Neural cell (in vitro differentiated cells): ENCODE data around the gene LRP1. TPM values are rescaled to one million over a fixed set of nuclear protein-coding genes. Genes with fewer than 3 reads are reported as not detected.

Experiments used
- H2AFZ ChIP-seq: fragments of 200-600, 300-800 bp; sonication (generic), shearing (Covaris generic); 2 replicates; pipeline ENCODE4 v1.6.0; 2014; ENCODE audit warnings: low read depth, mild to moderate bottlenecking, antibody characterized with exemption, low read length, moderate library complexity
- H3F3A ChIP-seq: fragments of 200-600 bp; shearing (Covaris generic); 2 replicates; pipeline ENCODE4 v1.6.1; 2016; ENCODE audit warnings: mild to moderate bottlenecking, moderate library complexity, mixed read lengths, antibody characterized with exemption, low read length; ENCODE audit not compliant: insufficient read depth, poor library complexity, severe bottlenecking
- H3K27ac ChIP-seq: fragments of 200-600, 300-800 bp; sonication (generic), shearing (Covaris generic); 2 replicates; pipeline ENCODE4 v1.5.1; 2014; ENCODE audit warnings: mild to moderate bottlenecking, low read length, moderate library complexity
- H3K27me3 ChIP-seq: fragments of 300-800, 200-600 bp; sonication (generic), shearing (Covaris generic); 2 replicates; pipeline ENCODE4 v1.6.0; 2014; ENCODE audit warnings: mild to moderate bottlenecking, low read depth, low read length, moderate library complexity; ENCODE audit not compliant: insufficient read depth
- H3K36me3 ChIP-seq: fragments of 300-800, 200-600 bp; sonication (generic), shearing (Covaris generic); 2 replicates; pipeline ENCODE4 v1.5.1; 2014; ENCODE audit warnings: mild to moderate bottlenecking, antibody characterized with exemption, low read length, moderate library complexity; ENCODE audit not compliant: insufficient read depth
- H3K4me2 ChIP-seq: fragments of 300-800, 200-600 bp; sonication (generic), shearing (Covaris generic); 2 replicates; pipeline ENCODE4 v1.6.0; 2014; ENCODE audit warnings: mild to moderate bottlenecking, low read length
- H3K4me3 ChIP-seq: fragments of 300-800, 200-600 bp; sonication (generic), shearing (Covaris generic); 2 replicates; pipeline ENCODE4 v1.5.1; 2014; ENCODE audit warnings: mild to moderate bottlenecking, low read length, moderate library complexity
- H3K79me2 ChIP-seq: fragments of 200-600 bp; shearing (Covaris generic); replicated peaks from 2 replicates; pipeline ENCODE4 v1.6.0; 2014; ENCODE audit warnings: mild to moderate bottlenecking, low read length, moderate library complexity; ENCODE audit not compliant: insufficient read depth
- H3K9ac ChIP-seq: fragments of 300-800, 200-600 bp; sonication (generic), shearing (Covaris generic); 2 replicates; pipeline ENCODE4 v1.6.1; 2016; ENCODE audit warnings: mild to moderate bottlenecking, low read length, mixed read lengths
- H3K9me2 ChIP-seq: fragments of 200-600 bp; shearing (Covaris generic); 2 replicates; pipeline ENCODE4 v1.6.1; 2016; ENCODE audit warnings: mild to moderate bottlenecking, low read length, mixed read lengths; ENCODE audit not compliant: insufficient read depth
- H3K9me3 ChIP-seq: fragments of 200-600, 300-800 bp; sonication (generic), shearing (Covaris generic); 2 replicates; pipeline ENCODE4 v1.6.1; 2016; ENCODE audit warnings: mild to moderate bottlenecking, mixed run types, low read length, moderate library complexity, mixed read lengths
- H4K20me1 ChIP-seq: fragments of 200-600 bp; shearing (Covaris generic); 2 replicates; pipeline ENCODE4 v1.6.1; 2016; ENCODE audit warnings: mild to moderate bottlenecking, mixed run types; ENCODE audit not compliant: insufficient read depth
- CTCF ChIP-seq: fragments of 450-650 bp; IDR thresholded peaks from 2 replicates; pipeline ENCODE4 v1.5.1; 2014; ENCODE audit warnings: antibody characterized with exemption, mild to moderate bottlenecking, moderate library complexity; ENCODE audit not compliant: poor library complexity, severe bottlenecking
- EP300 ChIP-seq: fragments of 450-650 bp; conservative IDR thresholded peaks from 2 replicates; pipeline ENCODE4 v1.6.1; 2014; ENCODE audit warnings: antibody characterized with exemption, mild to moderate bottlenecking, moderate library complexity; ENCODE audit not compliant: poor library complexity, severe bottlenecking
- EZH2 ChIP-seq: fragments of 200-600, 300-800 bp; shearing (Covaris generic), sonication (generic); IDR thresholded peaks from 2 replicates; pipeline ENCODE4 v1.6.1; 2014; ENCODE audit warnings: antibody characterized with exemption, low read length, borderline replicate concordance, mild to moderate bottlenecking; ENCODE audit not compliant: insufficient read depth, poor library complexity, severe bottlenecking
- MXI1 ChIP-seq: fragments of 450-650 bp; conservative IDR thresholded peaks from 2 replicates; pipeline ENCODE4 v1.6.1; 2014; ENCODE audit warnings: antibody characterized with exemption, mild to moderate bottlenecking; ENCODE audit not compliant: poor library complexity, severe bottlenecking
- POLR2AphosphoS5 ChIP-seq: IDR thresholded peaks from 2 replicates; pipeline ENCODE4 v1.6.1; 2012
- RAD21 ChIP-seq: fragments of 450-650 bp; conservative IDR thresholded peaks from 2 replicates; pipeline ENCODE4 v1.6.1; 2014; ENCODE audit warnings: antibody characterized with exemption, mild to moderate bottlenecking, moderate library complexity
- REST ChIP-seq: IDR thresholded peaks from 2 replicates; pipeline ENCODE4 v1.6.1; 2012; ENCODE audit warnings: borderline replicate concordance
- SMC3 ChIP-seq: fragments of 450-650 bp; conservative IDR thresholded peaks from 2 replicates; pipeline ENCODE4 v1.6.1; 2014; ENCODE audit warnings: antibody characterized with exemption, mild to moderate bottlenecking, moderate library complexity; ENCODE audit not compliant: poor library complexity
- TAF1 ChIP-seq: IDR thresholded peaks from 2 replicates; pipeline ENCODE4 v1.6.1; 2012; ENCODE audit warnings: low read depth
- polyA plus RNA-seq: library from polyadenylated mRNA; depleted of rRNA; stranded (reverse); fragments of >200 nt; gene quantifications from 2 replicates; pipeline ENCODE4 v1.2.3, GENCODE V29; 2014

LRP1 gene
- polyA plus RNA-seq, 1 donor from 2014 or later = 18.2 TPM

- TF ChIP-seq RAD21 (no peak), EP300 (no peak)
Observed at GRCh38 chr12:57109207-57110103, 18.8 kb upstream of the LRP1 start (continued).

- Histone ChIP-seq H3K9ac (no peak overlapping the region), H3K9me2 (no peaks in the 10 kb centered on the region), H3K27me3 (no peaks in the 10 kb centered on the region), H3K9me3 (no peaks in the 10 kb centered on the region), H4K20me1 (no peaks in the 10 kb centered on the region), H3K79me2 (no peaks in the 10 kb centered on the region), H3K36me3 (no peaks in the 10 kb centered on the region), H3F3A (no peaks in the 10 kb centered on the region), H3K27ac (no peak overlapping the region), H3K4me2 (no peak overlapping the region), H3K4me3 (no peak overlapping the region), H2AFZ (no peak overlapping the region)
- TF ChIP-seq RAD21 (no peak), POLR2AphosphoS5 (no peak), SMC3 (no peak), REST (no peak), EP300 (no peak), TAF1 (no peak), MXI1 (no peak), CTCF (no peak), EZH2 (no peak)
Observed at GRCh38 chr12:57110104-57111030, 17.9 kb upstream of the LRP1 start.
